Measurements from ENCODE around the gene TRAPPC3.

The TRAPPC3 gene

GRCh38 chr1:36088577-36089392 is 60.5 kb downstream of the TRAPPC3 start, which contains the start of gene ADPRS:
ADPRS (plus strand) TSS chr1:36088892; CDS start chr1:36088905, 13 bp downstream.
- TF ChIP-seq ZNF274 (IDR thresholded peaks at IDR 0.05; ENCODE audit: low read depth, low read length), result no peak
- H3K4me3 ChIP-seq (ENCODE audit: low read length), result peak within 1 kb of the TSS; percentile 84

GRCh38 chr1:36088265-36088576 is 61.1 kb downstream of the TRAPPC3 start:
- TF ChIP-seq ZNF274 (IDR thresholded peaks at IDR 0.05; ENCODE audit: low read depth, low read length), result no peak
- H3K4me3 ChIP-seq (ENCODE audit: low read length), result peak overlapping the region; percentile 84; the same call in 1 of the 2 replicates

GRCh38 chr1:36087233-36088123 is 61.8 kb downstream of the TRAPPC3 start:
- no peak for TF ChIP-seq ZNF274 (IDR thresholded peaks at IDR 0.05; ENCODE audit: low read depth, low read length)
- no peak overlapping the region for H3K4me3 ChIP-seq (ENCODE audit: low read length)
